Ascending aorta (tissue), 2 donors: Measurements from ENCODE around the gene CELA2A. TPM values are rescaled to one million over a fixed set of nuclear protein-coding genes. Genes with fewer than 3 reads are reported as not detected.
"Not testable (repeated sequence)": the region's sequence is repeated elsewhere in the genome, so short reads cannot be mapped to it uniquely, and the experiment has no call there.

Experiments
- DNase-seq, 2 donors: peaks; one replicate each; pipeline ENCODE4 v3.0.0-alpha.2; 2019; ENCODE audit warnings: low spot score in 2 of 2
- H3K27ac ChIP-seq, 2 donors: fragments of 200-600 bp; sonication (generic); one replicate each; pipeline ENCODE4 v1.5.1; 2016 to 2017; ENCODE audit warnings: mild to moderate bottlenecking in 1 of 2
- H3K27me3 ChIP-seq: fragments of 200-600 bp; sonication (generic); one replicate; pipeline ENCODE4 v1.5.1; 2017
- H3K36me3 ChIP-seq, 2 donors: fragments of 200-600 bp; sonication (generic); one replicate each; pipeline ENCODE4 v1.5.1; 2016
- H3K4me1 ChIP-seq, 2 donors: fragments of 200-600 bp; sonication (generic); one replicate each; pipeline ENCODE4 v1.5.1; 2016 to 2017; ENCODE audit warnings: mild to moderate bottlenecking in 1 of 2
- H3K4me3 ChIP-seq, 2 donors: fragments of 200-600 bp; sonication (generic); one replicate each; pipeline ENCODE4 v1.5.1; 2016 to 2017; ENCODE audit warnings: mild to moderate bottlenecking in 1 of 2
- H3K9me3 ChIP-seq, 2 donors: fragments of 200-600 bp; sonication (generic); one replicate each; pipeline ENCODE4 v1.5.1; 2016
- intact Hi-C: fragments of 100-400 bp; cut with DNase I; formaldehyde crosslinking; loops from one replicate; pipeline ENCODE4 v1.15.1; 2023
- total RNA-seq: library from RNA; depleted of rRNA; stranded (reverse); fragments of >200 nt; gene quantifications from one replicate; pipeline ENCODE4 v1.1.0, GENCODE V29; 2016
- TF ChIP-seq, protein P1 (sequence below), 3 experiments: fragments of 200-600 bp in 2 of 3; fragments of 450-650 bp in 1 of 3; sonication (generic) in 2 of 3; IDR thresholded peaks; one replicate each; pipeline ENCODE4 v1.5.1; 2016 to 2019; ENCODE audit warnings: antibody characterized with exemption in 3 of 3, mild to moderate bottlenecking in 1 of 3, moderate library complexity in 1 of 3

Gene CELA2A
- total RNA-seq, 1 donor from 2014 or later: not detected

GRCh38 chr1:15483971-15484370, 27.4 kb downstream of the CELA2A start:
- Histone ChIP-seq H3K4me3 (no peak overlapping the region), H3K27ac (no peak overlapping the region), H3K9me3 (no peaks in the 10 kb centered on the region), H3K4me1 (no peaks in the 10 kb centered on the region), H3K36me3 (peaks cover 4 to 13% of the 10 kb centered on the region in 2 donors), H3K27me3 (no peaks in the 10 kb centered on the region)
- TF ChIP-seq, protein P1, sequence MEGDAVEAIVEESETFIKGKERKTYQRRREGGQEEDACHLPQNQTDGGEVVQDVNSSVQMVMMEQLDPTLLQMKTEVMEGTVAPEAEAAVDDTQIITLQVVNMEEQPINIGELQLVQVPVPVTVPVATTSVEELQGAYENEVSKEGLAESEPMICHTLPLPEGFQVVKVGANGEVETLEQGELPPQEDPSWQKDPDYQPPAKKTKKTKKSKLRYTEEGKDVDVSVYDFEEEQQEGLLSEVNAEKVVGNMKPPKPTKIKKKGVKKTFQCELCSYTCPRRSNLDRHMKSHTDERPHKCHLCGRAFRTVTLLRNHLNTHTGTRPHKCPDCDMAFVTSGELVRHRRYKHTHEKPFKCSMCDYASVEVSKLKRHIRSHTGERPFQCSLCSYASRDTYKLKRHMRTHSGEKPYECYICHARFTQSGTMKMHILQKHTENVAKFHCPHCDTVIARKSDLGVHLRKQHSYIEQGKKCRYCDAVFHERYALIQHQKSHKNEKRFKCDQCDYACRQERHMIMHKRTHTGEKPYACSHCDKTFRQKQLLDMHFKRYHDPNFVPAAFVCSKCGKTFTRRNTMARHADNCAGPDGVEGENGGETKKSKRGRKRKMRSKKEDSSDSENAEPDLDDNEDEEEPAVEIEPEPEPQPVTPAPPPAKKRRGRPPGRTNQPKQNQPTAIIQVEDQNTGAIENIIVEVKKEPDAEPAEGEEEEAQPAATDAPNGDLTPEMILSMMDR (IDR thresholded peaks at IDR 0.05): no peak
- no peak for DNase-seq
- intact Hi-C loops: no loop called here

DNA sequence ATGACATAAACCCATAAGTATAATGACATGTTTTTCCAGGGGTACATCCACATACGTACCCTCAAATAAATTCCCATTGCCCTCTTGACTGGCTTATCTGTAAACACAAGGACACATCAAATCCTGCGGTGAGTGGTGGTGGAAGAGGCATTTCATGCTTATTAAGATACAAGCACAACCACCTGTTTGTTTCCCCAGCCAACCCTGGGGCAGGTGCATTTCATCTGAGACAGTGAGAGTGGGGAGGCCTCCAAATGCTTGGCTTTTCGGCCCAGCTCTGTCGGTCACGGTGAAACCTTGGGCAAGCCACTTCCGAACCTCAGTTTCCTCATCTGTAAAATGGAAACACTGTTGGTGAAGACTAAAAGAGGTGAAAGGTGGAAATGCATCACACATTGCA, 27.9 kb downstream of the CELA2A start:
- H3K36me3 ChIP-seq: peaks cover 4 to 13% of the 10 kb centered on the region in 2 donors
- intact Hi-C loops, H3K27me3 ChIP-seq, H3K9me3 ChIP-seq, DNase-seq, H3K27ac ChIP-seq, H3K4me3 ChIP-seq, H3K4me1 ChIP-seq: not testable (repeated sequence)

- Histone ChIP-seq H3K9me3 (no peaks in the 10 kb centered on the region), H3K27ac (no peak overlapping the region), H3K36me3 (peaks cover 7 to 23% of the 10 kb centered on the region in 2 donors), H3K4me1 (no peaks in the 10 kb centered on the region), H3K27me3 (no peaks in the 10 kb centered on the region), H3K4me3 (no peak overlapping the region)
- TF ChIP-seq, protein P1 (IDR thresholded peaks at IDR 0.05): no peak
- no peak for DNase-seq
- intact Hi-C loops: no loop called here
These were observed 29.1 kb downstream of the CELA2A start for GRCh38 chr1:15485636-15486035.

DNA sequence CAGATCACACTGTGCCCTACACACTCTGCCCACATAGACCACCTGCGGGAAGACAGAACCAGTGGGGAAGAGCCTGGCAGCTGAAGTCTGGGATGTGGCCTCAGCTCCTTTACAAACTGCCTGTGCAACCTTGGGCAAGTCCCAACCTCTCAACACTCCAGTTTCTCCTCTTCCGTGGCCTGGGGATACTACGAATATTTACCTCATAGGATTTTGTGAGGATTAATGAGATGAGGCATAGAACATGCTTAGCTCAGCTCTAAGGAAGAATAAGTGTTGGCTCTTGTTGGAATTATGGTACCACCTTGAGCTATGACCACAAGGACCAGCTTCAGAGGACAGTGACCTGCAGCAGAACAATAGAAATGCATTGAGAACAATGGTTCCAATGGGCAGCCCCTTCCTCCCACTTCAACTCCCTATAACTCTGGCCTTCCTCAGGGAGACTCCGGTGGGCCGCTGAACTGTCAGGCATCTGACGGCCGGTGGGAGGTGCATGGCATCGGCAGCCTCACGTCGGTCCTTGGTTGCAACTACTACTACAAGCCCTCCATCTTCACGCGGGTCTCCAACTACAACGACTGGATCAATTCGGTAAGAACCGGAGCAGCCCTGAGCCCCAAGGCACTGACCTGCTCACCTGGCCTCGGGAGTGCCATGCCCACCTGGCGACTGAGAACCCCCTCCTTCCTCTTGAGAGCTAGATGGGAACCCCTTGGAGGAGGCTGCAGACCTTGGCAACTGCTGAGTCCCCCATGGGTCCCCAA, 30.5 kb downstream of the CELA2A start:
- intact Hi-C loops, H3K4me1 ChIP-seq, H3K27ac ChIP-seq, H3K27me3 ChIP-seq, H3K4me3 ChIP-seq, DNase-seq, H3K9me3 ChIP-seq: not testable (repeated sequence)
- H3K36me3 ChIP-seq: peaks cover 8 to 35% of the 10 kb centered on the region in 2 donors

DNA sequence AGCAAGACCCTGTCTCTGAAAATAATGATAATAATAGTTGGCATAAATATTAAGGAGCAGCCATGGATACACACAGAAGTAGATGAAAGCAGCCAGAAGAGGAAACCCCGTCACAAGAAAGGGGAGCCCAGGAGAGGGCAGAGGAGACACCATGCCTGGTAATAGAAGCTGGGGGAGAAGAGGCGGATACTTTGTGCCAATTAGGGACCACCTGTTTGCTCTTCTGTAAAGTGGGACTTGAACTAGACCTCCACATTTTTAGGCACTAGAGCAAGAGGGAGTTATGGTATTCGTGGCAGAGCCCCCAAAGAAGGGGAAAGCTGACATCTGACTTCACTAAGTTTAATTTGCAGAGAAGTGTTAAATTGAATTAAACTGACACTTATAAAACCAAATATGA, 31.8 kb downstream of the CELA2A start:
- no peaks in the 10 kb centered on the region for H3K27me3 ChIP-seq
- no peak overlapping the region for H3K4me3 ChIP-seq
- no peaks in the 10 kb centered on the region for H3K4me1 ChIP-seq
- H3K9me3 ChIP-seq: no peaks in the 10 kb centered on the region
- TF ChIP-seq, protein P1 (IDR thresholded peaks at IDR 0.05): no peak
- no peak for DNase-seq
- H3K36me3 ChIP-seq: peaks cover 11 to 47% of the 10 kb centered on the region in 2 donors
- no peak overlapping the region for H3K27ac ChIP-seq
- intact Hi-C loops: no loop called here

DNA sequence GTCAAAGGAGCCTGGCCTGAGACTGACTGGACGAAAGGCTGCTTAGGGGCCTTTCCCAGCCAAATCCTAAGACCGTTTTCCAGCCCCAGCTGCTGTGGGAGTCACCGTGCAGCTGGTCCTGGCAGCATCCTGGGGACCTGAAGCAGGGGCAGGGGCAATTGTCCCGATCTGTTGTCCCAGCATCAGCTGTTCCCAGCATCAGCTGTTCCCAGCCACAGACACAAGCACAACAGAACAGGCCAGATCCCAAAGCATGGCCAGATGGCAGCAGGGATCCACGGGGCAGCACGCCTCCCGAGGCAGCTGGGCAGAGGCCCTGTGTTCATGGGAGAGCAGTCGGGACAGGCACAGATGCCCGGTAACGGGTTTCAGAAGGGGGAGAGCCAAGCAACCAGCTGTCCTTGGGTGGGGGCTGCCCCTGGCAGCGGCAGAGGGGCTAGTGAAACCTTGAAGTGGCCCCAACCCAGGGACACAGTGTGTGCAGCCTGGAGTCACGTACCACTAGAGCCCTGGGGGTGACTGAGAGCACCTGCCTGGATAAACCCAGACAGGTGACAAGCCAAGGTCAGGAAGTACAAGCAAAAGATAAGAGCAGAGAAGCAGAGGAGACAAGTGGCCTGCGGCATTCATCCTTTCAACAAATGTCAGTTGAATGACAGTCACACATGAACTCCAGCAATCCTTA, 32.7 kb downstream of the CELA2A start:
- DNase-seq: no peak
- no peak overlapping the region for H3K4me3 ChIP-seq
- no peaks in the 10 kb centered on the region for H3K9me3 ChIP-seq
- no peak overlapping the region for H3K27ac ChIP-seq
- peaks cover 19 to 54% of the 10 kb centered on the region in 2 donors for H3K36me3 ChIP-seq
- TF ChIP-seq, protein P1 (IDR thresholded peaks at IDR 0.05): no peak
- no peaks in the 10 kb centered on the region for H3K27me3 ChIP-seq
- H3K4me1 ChIP-seq: no peaks in the 10 kb centered on the region
- intact Hi-C loops: no loop called here

GRCh38 chr1:15491010-15491409, 34.5 kb downstream of the CELA2A start:
- peaks cover 23 to 67% of the 10 kb centered on the region in 2 donors for H3K36me3 ChIP-seq
- H3K27ac ChIP-seq, intact Hi-C loops, H3K4me3 ChIP-seq, H3K9me3 ChIP-seq, DNase-seq, H3K4me1 ChIP-seq, H3K27me3 ChIP-seq: not testable (repeated sequence)
